ENCODE data around the gene DMWD. TPM values are rescaled to one million over a fixed set of nuclear protein-coding genes. Genes with fewer than 3 reads are reported as not detected.

DMWD gene
- total RNA-seq, 1 donor from 2014 or later = 44.7 TPM

DNA sequence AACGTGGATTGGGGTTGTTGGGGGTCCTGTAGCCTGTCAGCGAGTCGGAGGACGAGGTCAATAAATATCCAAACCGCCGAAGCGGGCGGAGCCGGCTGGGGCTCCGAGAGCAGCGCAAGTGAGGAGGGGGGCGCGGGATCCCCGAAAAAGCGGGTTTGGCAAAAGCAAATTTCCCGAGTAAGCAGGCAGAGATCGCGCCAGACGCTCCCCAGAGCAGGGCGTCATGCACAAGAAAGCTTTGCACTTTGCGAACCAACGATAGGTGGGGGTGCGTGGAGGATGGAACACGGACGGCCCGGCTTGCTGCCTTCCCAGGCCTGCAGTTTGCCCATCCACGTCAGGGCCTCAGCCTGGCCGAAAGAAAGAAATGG lies 22.8 kb downstream of the DMWD start:
- DNase-seq (ENCODE audit: low spot score) = no peak
- Mint-ChIP-seq H3K36me3 (ENCODE audit: low read depth) (no peaks in the 10 kb centered on the region), H3K4me1 (ENCODE audit: low read depth) (peaks cover 8% of the 10 kb centered on the region), H3K4me3 (ENCODE audit: low read depth) (peak overlapping the region; percentile 86), H3K27me3 (ENCODE audit: low read depth) (peaks cover 12% of the 10 kb centered on the region), H3K9me3 (no peaks in the 10 kb centered on the region), H3K27ac (peak overlapping the region; percentile 68)
- intact Hi-C loops (cut with micrococcal nuclease) = loop anchor here (1.0 to 2.0 kb wide), 5 partner anchors 9 to 93 kb away; partner anchors contain the start of genes DMWD, QPCTL and SYMPK

DNA sequence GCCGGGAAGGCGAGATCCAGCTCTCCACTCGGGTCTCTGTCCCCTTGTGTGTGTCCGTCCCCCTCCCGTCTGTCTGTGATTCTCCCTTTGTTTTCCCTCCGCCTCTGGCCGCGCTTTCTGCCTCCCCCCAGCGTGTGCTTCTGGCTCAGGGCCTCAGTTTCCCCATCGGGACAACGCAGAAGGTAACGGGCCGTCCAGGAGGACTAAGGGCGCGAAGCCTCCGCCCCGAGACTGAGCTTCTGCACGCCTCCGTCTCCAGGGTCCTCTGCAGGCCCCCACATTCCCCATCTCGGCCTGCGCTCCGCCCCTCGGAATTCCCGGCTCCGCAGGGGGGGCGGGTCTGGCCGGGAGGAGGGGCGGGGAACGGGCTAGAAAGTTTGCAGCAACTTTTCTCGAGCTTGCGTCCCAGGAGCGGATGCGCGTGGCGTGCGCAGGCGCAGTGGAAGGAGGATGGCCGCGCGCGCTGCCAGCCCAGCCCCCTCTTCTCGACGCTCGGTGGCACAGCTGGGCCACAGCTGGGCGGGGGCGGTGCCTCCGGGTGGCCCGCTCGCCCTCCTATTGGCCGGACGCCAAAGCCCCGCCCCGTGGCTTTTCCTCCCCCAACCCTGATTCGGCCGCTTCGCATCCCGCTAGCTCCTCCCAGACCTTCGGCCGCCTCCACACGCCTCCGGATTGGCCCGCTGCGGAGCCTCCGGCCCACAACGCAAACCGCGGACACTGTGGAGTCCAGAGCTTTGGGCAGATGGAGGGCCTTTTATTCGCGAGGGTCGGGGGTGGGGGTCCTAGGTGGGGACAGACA lies 23.5 kb downstream of the DMWD start, which contains the start of gene SIX5:
SIX5 (minus strand) TSS at position 269 of the 799 bp plus-strand sequence. CDS start 408 bp downstream, outside the sequence.
- no peaks in the 10 kb centered on the region for H3K9me3 Mint-ChIP-seq

DNA sequence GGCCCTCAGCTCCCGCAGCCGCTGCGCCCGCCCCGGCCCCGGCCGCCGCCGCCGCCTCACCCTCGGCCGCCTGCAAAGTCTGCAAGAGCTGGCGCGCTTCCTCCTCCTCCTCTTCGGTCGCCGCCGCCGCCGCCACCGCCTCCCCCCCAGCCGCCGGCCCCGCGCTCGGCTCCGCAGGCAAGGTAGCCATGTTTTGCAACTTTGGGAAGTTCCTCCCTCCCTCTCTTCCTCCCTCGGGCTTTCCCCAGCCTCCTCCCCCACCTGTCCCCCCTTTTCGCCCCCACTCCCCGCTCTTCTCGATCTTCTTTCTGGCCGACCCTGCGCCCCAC lies 24.0 kb downstream of the DMWD start:
- intact Hi-C loops (cut with micrococcal nuclease) = loop anchor here (2.0 kb wide), 2 partner anchors 24 to 76 kb away; partner anchors contain the start of genes DMWD and QPCTL
- Mint-ChIP-seq H3K4me3 (ENCODE audit: low read depth) (peak overlapping the region; percentile 86), H3K27ac (peak overlapping the region; percentile 63), H3K36me3 (ENCODE audit: low read depth) (no peaks in the 10 kb centered on the region), H3K27me3 (ENCODE audit: low read depth) (peaks cover 12% of the 10 kb centered on the region), H3K9me3 (no peaks in the 10 kb centered on the region), H3K4me1 (ENCODE audit: low read depth) (peaks cover 8% of the 10 kb centered on the region)
- DNase-seq (ENCODE audit: low spot score) = peak; percentile 28

More for the DNA sequence above, 23.5 kb downstream of the DMWD start, which contains the start of gene SIX5:
- Mint-ChIP-seq H3K36me3 (ENCODE audit: low read depth) (no peaks in the 10 kb centered on the region), H3K27ac (peak within 1 kb of the TSS; percentile 68), H3K4me3 (ENCODE audit: low read depth) (peak within 1 kb of the TSS; percentile 86), H3K4me1 (ENCODE audit: low read depth) (peaks cover 8% of the 10 kb centered on the region), H3K27me3 (ENCODE audit: low read depth) (peaks cover 12% of the 10 kb centered on the region)
- intact Hi-C loops (cut with micrococcal nuclease) = loop anchor here (2.0 kb wide), 2 partner anchors 24 to 76 kb away; partner anchors contain the start of genes DMWD and QPCTL
- peak; percentile 95 for DNase-seq (ENCODE audit: low spot score)

DNA sequence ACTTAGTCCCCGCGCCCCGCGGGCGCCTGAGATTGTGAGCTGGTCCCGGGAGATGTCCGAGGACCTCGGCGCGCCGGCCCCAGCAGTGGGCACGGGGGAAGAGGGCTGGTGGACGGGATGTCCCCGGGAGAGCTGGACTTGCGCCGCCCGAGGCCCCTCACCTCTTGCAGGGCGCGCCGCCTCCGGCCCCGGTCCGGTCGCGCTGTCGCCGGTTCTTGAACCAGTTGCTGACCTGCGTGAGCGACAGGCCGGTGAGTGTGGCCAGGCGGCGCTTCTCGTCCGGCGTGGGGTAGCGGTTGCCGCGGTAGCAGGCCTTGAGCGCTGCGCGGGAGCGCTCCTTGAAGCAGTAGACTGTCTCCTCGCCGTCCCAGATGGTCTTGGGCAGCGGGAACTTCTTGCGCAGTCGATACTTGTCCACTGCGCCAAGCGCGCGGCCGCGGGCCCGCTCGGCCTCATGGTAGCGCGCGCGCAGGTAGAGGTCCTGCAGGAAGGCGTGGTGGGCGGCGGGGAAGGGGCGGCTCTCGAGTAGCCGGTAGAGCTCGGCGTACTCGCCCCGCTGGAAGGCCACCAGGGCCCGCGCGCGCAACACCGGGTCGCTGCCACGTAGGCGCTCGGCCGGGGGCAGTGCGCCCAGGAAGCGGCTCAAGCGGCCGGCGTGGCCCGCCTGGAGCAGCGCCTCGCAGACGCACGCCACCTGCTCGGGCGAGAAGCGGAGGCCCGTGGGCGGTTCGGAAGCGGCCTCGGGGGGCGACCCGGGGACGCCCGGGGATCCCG lies 24.6 kb downstream of the DMWD start:
- DNase-seq (ENCODE audit: low spot score) = no peak
- intact Hi-C loops (cut with micrococcal nuclease) = loop anchor here (2.0 kb wide), 2 partner anchors 25 to 75 kb away; partner anchors contain the start of genes DMWD and QPCTL
- Mint-ChIP-seq H3K27me3 (ENCODE audit: low read depth) (peaks cover 12% of the 10 kb centered on the region), H3K4me3 (ENCODE audit: low read depth) (peak overlapping the region; percentile 67), H3K27ac (no peak overlapping the region), H3K36me3 (ENCODE audit: low read depth) (no peaks in the 10 kb centered on the region), H3K4me1 (ENCODE audit: low read depth) (peaks cover 8% of the 10 kb centered on the region), H3K9me3 (no peaks in the 10 kb centered on the region)

DNA sequence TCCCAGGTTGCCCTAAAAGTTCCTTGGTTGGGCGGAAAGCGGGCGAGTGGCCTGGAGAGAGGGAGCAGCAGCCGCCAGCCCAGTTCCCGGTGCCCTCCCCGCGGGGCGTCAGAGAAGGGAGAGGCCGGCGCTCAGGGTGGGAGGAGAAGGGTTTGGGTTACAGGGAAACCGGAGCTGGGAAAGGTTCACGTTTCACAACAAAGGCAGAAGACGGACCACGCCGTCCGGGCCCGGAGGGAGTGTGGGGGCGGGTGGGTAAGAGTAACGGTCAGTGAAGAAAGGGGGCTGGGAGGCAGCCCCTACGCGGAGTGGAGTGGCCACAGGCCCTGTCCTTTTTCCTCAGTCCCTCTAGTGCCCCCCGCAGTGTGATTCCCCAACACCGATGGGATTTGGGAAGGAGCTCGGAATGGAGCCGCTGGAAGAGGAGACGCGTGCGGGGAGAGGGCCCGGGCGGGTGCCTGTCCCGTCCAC lies 25.2 kb downstream of the DMWD start:
- Mint-ChIP-seq H3K36me3 (ENCODE audit: low read depth) (no peaks in the 10 kb centered on the region), H3K27ac (no peak overlapping the region), H3K9me3 (no peaks in the 10 kb centered on the region), H3K27me3 (ENCODE audit: low read depth) (peaks cover 12% of the 10 kb centered on the region), H3K4me1 (ENCODE audit: low read depth) (peaks cover 8% of the 10 kb centered on the region), H3K4me3 (ENCODE audit: low read depth) (peak overlapping the region; percentile 49)
- no peak for DNase-seq (ENCODE audit: low spot score)
- intact Hi-C loops (cut with micrococcal nuclease) = no loop called here

DNA sequence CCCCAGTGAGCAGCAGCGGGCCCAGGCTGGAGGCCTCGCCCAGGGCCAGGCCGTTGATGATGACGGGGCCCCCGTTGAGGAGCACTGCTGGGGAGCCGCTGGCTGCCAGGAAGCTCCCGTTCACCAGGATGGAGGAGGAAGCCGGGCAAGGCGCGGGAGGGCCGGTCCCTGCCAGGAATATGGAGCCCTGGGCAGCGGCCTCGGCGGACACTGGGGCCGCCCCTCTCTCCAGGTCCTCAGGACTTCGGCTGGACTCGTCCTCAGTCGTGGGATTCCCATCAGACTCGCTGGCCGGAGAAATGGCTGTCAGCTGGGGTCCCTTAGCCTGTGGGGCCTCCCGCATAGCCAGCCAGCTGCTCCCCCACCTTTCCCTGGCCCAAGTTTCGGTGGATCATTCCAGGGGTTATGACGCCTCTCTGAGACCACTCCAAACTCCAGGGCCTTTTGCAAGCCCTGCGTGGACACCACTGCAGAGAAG lies 25.7 kb downstream of the DMWD start:
- peak overlapping the region; percentile 49 for H3K4me3 Mint-ChIP-seq (ENCODE audit: low read depth)
- no peaks in the 10 kb centered on the region for H3K9me3 Mint-ChIP-seq
- H3K4me1 Mint-ChIP-seq (ENCODE audit: low read depth) = peaks cover 8% of the 10 kb centered on the region
- H3K27me3 Mint-ChIP-seq (ENCODE audit: low read depth) = peaks cover 8% of the 10 kb centered on the region
- DNase-seq (ENCODE audit: low spot score) = no peak
- no peak overlapping the region for H3K27ac Mint-ChIP-seq
- H3K36me3 Mint-ChIP-seq (ENCODE audit: low read depth) = no peaks in the 10 kb centered on the region
- intact Hi-C loops (cut with micrococcal nuclease) = no loop called here

DNA sequence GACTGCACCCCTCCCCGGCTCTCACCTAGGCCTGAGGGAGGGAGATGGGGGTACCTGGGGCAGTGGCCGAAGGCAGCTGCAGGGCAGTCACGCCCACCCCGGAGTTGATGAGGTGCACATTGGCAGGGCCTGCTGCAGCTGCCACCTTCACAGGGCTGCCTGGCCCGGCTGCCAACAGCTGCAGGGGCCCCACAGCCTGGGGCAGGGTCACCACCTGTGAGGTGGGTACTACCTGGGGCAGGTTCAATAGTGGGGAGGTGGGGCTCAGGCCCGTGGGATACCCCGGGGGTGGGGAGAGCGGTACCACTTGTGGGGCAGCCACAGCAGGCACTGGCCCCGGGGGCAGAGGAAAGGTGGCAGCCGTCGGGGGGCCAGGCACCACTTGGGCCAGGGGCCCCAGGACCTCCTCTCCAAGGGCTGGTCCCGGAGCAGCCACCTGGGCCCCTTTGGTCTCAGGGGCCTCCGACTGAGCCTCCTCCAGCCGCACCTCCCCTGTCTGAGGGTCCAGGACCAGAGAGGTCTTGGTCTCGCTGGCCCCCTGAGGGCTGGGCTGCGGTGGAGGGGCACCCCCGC lies 26.3 kb downstream of the DMWD start:
- no peak for DNase-seq (ENCODE audit: low spot score)
- Mint-ChIP-seq H3K27me3 (ENCODE audit: low read depth) (peaks cover 8% of the 10 kb centered on the region), H3K36me3 (ENCODE audit: low read depth) (no peaks in the 10 kb centered on the region), H3K27ac (no peak overlapping the region), H3K4me1 (ENCODE audit: low read depth) (peaks cover 8% of the 10 kb centered on the region), H3K9me3 (no peaks in the 10 kb centered on the region), H3K4me3 (ENCODE audit: low read depth) (no peak overlapping the region)
- intact Hi-C loops (cut with micrococcal nuclease) = no loop called here

DNA sequence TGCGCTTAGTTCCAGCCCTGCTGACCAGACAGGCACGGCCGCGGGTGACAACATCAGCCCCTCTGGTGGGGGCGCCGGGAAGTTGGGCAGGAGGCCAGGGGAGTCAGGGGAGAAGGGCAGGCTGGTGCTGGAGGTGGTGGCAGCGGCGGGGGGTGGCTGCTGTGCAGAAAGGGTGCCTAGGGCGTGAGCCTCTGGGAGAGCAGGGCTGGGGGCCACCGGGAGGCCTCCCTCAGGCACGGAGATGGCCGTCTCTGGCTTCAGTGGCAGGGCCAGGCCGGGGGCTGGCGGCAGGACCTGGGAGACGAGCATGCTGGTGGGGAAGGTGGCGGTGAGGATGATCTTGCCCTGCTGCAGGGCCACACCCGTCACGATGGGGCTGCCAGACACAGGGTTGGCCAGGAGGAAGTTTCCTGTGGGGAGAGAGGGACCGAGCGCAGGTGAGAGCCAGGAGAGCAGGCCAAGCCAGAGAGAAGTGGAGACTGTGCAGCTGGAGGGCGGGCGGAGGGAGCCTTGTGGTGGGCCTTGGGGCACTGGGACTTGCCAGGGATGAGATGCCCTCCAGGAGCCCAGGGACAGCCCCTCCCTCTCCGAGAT lies 26.8 kb downstream of the DMWD start:
- H3K27me3 Mint-ChIP-seq (ENCODE audit: low read depth) = peaks cover 8% of the 10 kb centered on the region
- H3K27ac Mint-ChIP-seq = no peak overlapping the region
- H3K4me3 Mint-ChIP-seq (ENCODE audit: low read depth) = no peak overlapping the region
- no peak for DNase-seq (ENCODE audit: low spot score)
- intact Hi-C loops (cut with micrococcal nuclease) = no loop called here
- H3K4me1 Mint-ChIP-seq (ENCODE audit: low read depth) = peaks cover 8% of the 10 kb centered on the region
- no peaks in the 10 kb centered on the region for H3K36me3 Mint-ChIP-seq (ENCODE audit: low read depth)
- no peaks in the 10 kb centered on the region for H3K9me3 Mint-ChIP-seq

DNA sequence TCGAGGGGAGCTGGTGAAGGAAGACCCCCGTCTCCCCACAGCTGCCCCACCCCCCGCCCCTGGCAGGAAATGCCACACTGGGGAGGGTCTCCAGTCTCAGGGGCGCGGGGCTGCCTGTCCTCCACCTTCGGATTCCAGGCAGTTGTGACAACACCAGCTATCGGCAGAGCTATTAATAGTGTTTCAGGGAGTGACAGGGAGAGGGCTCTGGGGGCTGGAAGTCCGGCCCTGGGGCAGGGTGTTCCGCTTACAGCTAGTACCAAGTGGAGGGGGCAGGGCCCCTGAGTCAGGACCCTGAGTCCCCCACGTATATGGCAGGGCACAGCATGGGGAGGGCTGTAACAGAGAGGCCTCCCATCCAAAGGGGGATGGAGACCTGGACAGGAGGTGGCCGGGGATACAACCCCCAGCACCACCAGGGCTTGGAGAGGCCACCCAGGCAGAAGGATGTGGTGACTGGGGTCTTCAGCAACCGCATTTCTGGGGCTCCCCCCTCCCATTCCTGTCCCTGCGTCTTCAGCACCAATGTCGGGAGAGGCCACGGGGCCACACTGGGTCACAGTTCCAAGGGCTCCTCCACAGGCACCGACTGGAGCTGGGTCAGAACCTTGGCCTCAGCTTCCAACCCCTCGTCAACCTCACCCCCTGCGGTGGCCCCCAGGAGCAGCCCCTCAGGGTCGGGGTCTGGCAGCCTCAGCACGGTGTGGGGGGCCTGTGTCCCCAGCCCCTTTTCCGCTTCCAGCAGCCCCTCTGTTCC lies 27.5 kb downstream of the DMWD start:
- Mint-ChIP-seq H3K27ac (no peak overlapping the region), H3K4me3 (ENCODE audit: low read depth) (no peak overlapping the region), H3K27me3 (ENCODE audit: low read depth) (peaks cover 8% of the 10 kb centered on the region), H3K36me3 (ENCODE audit: low read depth) (no peaks in the 10 kb centered on the region), H3K9me3 (no peaks in the 10 kb centered on the region), H3K4me1 (ENCODE audit: low read depth) (peaks cover 6% of the 10 kb centered on the region)
- no peak for DNase-seq (ENCODE audit: low spot score)
- intact Hi-C loops (cut with micrococcal nuclease) = no loop called here

DNA sequence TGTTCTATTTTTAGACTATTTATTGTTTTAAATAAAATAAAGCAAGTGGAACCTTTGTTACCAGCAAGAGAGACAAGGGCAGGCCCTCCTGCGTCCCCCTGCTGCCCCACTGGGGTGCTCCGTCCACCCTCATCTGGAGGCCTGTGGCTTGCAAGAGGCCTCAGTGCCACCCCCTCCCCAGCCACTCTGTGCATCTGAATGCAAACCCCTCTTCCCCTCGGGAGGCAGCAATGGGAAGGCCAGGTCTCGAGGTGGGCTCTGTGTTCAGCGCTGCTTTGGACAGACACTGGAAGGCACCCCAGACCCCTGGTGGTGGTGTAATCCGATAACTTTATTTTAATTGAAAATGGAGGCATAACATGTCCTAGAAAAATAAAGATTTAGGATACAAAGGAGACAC lies 28.2 kb downstream of the DMWD start:
- Mint-ChIP-seq H3K36me3 (ENCODE audit: low read depth) (no peaks in the 10 kb centered on the region), H3K9me3 (no peaks in the 10 kb centered on the region), H3K4me1 (ENCODE audit: low read depth) (peaks cover 2% of the 10 kb centered on the region), H3K27me3 (ENCODE audit: low read depth) (peaks cover 8% of the 10 kb centered on the region), H3K4me3 (ENCODE audit: low read depth) (no peak overlapping the region), H3K27ac (no peak overlapping the region)
- no peak for DNase-seq (ENCODE audit: low spot score)
- intact Hi-C loops (cut with micrococcal nuclease) = no loop called here

DNA sequence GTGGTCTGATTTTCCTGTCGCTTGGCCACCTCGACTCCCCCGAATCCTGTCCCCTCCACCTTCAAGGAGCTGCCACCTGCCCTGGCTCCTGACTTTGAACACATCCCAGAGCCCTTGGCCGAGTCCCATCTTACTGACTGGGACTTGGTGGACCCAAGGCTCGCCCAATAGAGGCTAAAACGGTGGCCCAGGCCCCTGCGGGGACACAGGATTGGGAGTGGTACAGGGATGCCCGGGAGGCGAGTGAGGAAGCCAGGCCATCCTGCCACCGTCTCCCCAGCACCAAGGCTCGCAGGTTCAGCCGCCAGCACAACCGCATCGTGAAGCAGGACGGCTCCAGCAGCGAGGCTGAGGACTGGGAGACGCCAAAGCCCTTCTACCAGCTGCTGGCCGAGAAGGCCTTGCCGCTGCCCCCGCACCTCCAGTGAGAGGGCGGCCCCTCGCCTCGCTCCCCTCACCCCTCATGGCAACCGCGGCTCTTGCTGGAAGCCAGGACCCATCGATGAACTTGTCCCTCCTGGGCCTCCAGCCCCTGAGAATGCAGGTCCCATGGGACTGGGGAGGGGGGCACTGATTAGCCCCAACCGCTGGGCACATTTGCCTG lies 28.9 kb downstream of the DMWD start:
- no peak for DNase-seq (ENCODE audit: low spot score)
- Mint-ChIP-seq H3K4me3 (ENCODE audit: low read depth) (no peak overlapping the region), H3K4me1 (ENCODE audit: low read depth) (no peaks in the 10 kb centered on the region), H3K27me3 (ENCODE audit: low read depth) (peaks cover 6% of the 10 kb centered on the region), H3K36me3 (ENCODE audit: low read depth) (no peaks in the 10 kb centered on the region), H3K27ac (no peak overlapping the region), H3K9me3 (no peaks in the 10 kb centered on the region)
- intact Hi-C loops (cut with micrococcal nuclease) = no loop called here
